IMR-90 (cell line): Measurements from ENCODE around the gene ALKBH3. TPM values are rescaled to one million over a fixed set of nuclear protein-coding genes. Genes with fewer than 3 reads are reported as not detected.
A peak's percentile ranks its signal among the peaks of the same experiment; 100 is the strongest.

Experiments
- ATAC-seq: fragments of 200-7000 bp; cut with Tn5 transposase; 2 replicates; pipeline ENCODE4 v1.9.1; 2020; ENCODE audit warnings: low read depth, mild to moderate bottlenecking, moderate library complexity
- BruUV-seq: library from RNA; stranded (reverse); fragments of 400-500 nt; replicated peaks from 2 replicates; lab custom pipeline; 2021; lab: Mats Ljungman, UMichigan
- CTCF ChIA-PET: fragments of 300-600 bp; formaldehyde crosslinking; extraction: SDS; loops from one replicate; lab custom pipeline; 2021; ENCODE audit warnings: antibody characterized with exemption; lab: Yijun Ruan, JAX
- POLR2A ChIA-PET: fragments of 300-600 bp; sonication (Branson Sonifier 250); formaldehyde crosslinking; loops from one replicate; lab custom pipeline; 2022; ENCODE audit warnings: antibody characterized with exemption; ENCODE audit not compliant: unreplicated experiment; lab: Charles Lee
- DNase-seq: peaks from one replicate; pipeline ENCODE4 v3.0.0; 2013
- H2AFZ ChIP-seq: replicated peaks from 2 replicates; pipeline ENCODE3; 2013; ENCODE audit warnings: low read length, mild to moderate bottlenecking; ENCODE audit not compliant: poor library complexity
- H2AK5ac ChIP-seq: 2 replicates; pipeline ENCODE4 v1.6.1; 2013; ENCODE audit warnings: low read depth, low read length, inconsistent platforms
- H2AK9ac ChIP-seq: replicated peaks from 2 replicates; pipeline ENCODE3; 2013; ENCODE audit warnings: mild to moderate bottlenecking, low read depth, low read length, moderate library complexity; ENCODE audit not compliant: poor library complexity
- H2BK120ac ChIP-seq: 2 replicates; pipeline ENCODE4 v1.6.1; 2013; ENCODE audit warnings: low read depth, low read length, inconsistent platforms
- H2BK15ac ChIP-seq: 3 replicates; pipeline ENCODE4 v1.6.1; 2013; ENCODE audit warnings: low read depth, low read length, inconsistent platforms
- H2BK20ac ChIP-seq: 2 replicates; pipeline ENCODE4 v1.6.1; 2013; ENCODE audit warnings: low read depth, mild to moderate bottlenecking, inconsistent platforms, low read length, moderate library complexity
- H2BK5ac ChIP-seq: 2 replicates; pipeline ENCODE4 v1.6.1; 2013; ENCODE audit warnings: mild to moderate bottlenecking, low read depth, low read length, inconsistent platforms; ENCODE audit not compliant: poor library complexity, severe bottlenecking
- H3K14ac ChIP-seq: replicated peaks from 2 replicates; pipeline ENCODE4 v1.6.1; 2013; ENCODE audit warnings: low read depth, low read length, inconsistent platforms
- H3K18ac ChIP-seq: 2 replicates; pipeline ENCODE4 v1.6.1; 2013; ENCODE audit warnings: low read depth, low read length, control low read depth
- H3K23ac ChIP-seq: 2 replicates; pipeline ENCODE4 v1.6.1; 2013; ENCODE audit warnings: low read depth, low read length, inconsistent platforms
- H3K27ac ChIP-seq: 2 replicates; pipeline ENCODE4 v1.5.1; 2013; ENCODE audit warnings: mild to moderate bottlenecking, control low read depth, low read length; ENCODE audit not compliant: insufficient read depth
- H3K27me3 ChIP-seq: 2 replicates; pipeline ENCODE4 v1.6.1; 2013; ENCODE audit warnings: low read length; ENCODE audit not compliant: control insufficient read depth, insufficient read depth
- H3K36me3 ChIP-seq: 2 replicates; pipeline ENCODE4 v1.6.1; 2013; ENCODE audit warnings: low read length, mixed read lengths; ENCODE audit not compliant: control insufficient read depth, insufficient read depth
- H3K4ac ChIP-seq: 2 replicates; pipeline ENCODE4 v1.6.1; 2013; ENCODE audit warnings: low read depth, low read length, inconsistent platforms
- H3K4me1 ChIP-seq: 2 replicates; pipeline ENCODE4 v1.6.1; 2013; ENCODE audit warnings: low read length, mixed read lengths; ENCODE audit not compliant: control insufficient read depth, insufficient read depth
- H3K4me2 ChIP-seq: 2 replicates; pipeline ENCODE4 v1.6.1; 2013; ENCODE audit warnings: low read depth, mild to moderate bottlenecking, control low read depth, low read length, moderate library complexity
- H3K4me3 ChIP-seq: 2 replicates; pipeline ENCODE4 v1.5.1; 2013; ENCODE audit warnings: low read depth, mild to moderate bottlenecking, control low read depth, low read length, moderate library complexity; ENCODE audit not compliant: insufficient read depth
- H3K56ac ChIP-seq: 2 replicates; pipeline ENCODE4 v1.6.1; 2013; ENCODE audit warnings: low read length, inconsistent platforms; ENCODE audit not compliant: insufficient read depth; ENCODE audit errors: extremely low read depth
- H3K79me1 ChIP-seq, 2 experiments: 2 replicates each; pipeline ENCODE4 v1.6.1; 2013; ENCODE audit warnings: low read length in 2 of 2, inconsistent platforms in 1 of 2, low read depth in 1 of 2
- H3K9ac ChIP-seq: 2 replicates; pipeline ENCODE4 v1.6.1; 2013; ENCODE audit warnings: low read depth, low read length, control low read depth
- H3K9me1 ChIP-seq: 2 replicates; pipeline ENCODE4 v1.6.1; 2013; ENCODE audit warnings: low read length, inconsistent platforms; ENCODE audit not compliant: insufficient read depth
- H3K9me3 ChIP-seq: 2 replicates; pipeline ENCODE4 v1.6.1; 2013; ENCODE audit warnings: low read length; ENCODE audit not compliant: control insufficient read depth, insufficient read depth
- H4K20me1 ChIP-seq: 2 replicates; pipeline ENCODE4 v1.6.1; 2013; ENCODE audit warnings: low read length, inconsistent platforms; ENCODE audit not compliant: insufficient read depth
- H4K5ac ChIP-seq: 2 replicates; pipeline ENCODE4 v1.6.1; 2013; ENCODE audit warnings: mild to moderate bottlenecking, low read depth, low read length, control low read depth
- H4K8ac ChIP-seq, 2 experiments: 2 replicates each; pipeline ENCODE4 v1.6.1; 2013; ENCODE audit warnings: low read depth in 2 of 2, low read length in 2 of 2, control low read depth in 1 of 2, inconsistent platforms in 1 of 2
- H4K91ac ChIP-seq: 2 replicates; pipeline ENCODE4 v1.6.1; 2013; ENCODE audit warnings: low read depth, low read length, inconsistent platforms; ENCODE audit not compliant: insufficient read depth
- CEBPB ChIP-seq: IDR thresholded peaks from 2 replicates; pipeline ENCODE4 v1.6.1; 2012; ENCODE audit warnings: low read depth, low read length, improper control_type of control experiment
- CHD1 ChIP-seq: IDR thresholded peaks from 2 replicates; pipeline ENCODE4 v1.6.1; 2012; ENCODE audit warnings: low read depth, low read length, improper control_type of control experiment
- CTCF ChIP-seq: conservative IDR thresholded peaks from 2 replicates; pipeline ENCODE4 v1.5.1; 2012; ENCODE audit warnings: mild to moderate bottlenecking, low read depth, low read length, improper control_type of control experiment
- ELK1 ChIP-seq: fragments of 150-350 bp; IDR thresholded peaks from 2 replicates; pipeline ENCODE4 v1.6.1; 2016; ENCODE audit warnings: low read depth, mild to moderate bottlenecking, low read length, moderate library complexity, borderline replicate concordance
- FOS ChIP-seq: fragments of 150-350 bp; IDR thresholded peaks from 2 replicates; pipeline ENCODE4 v1.6.1; 2016; ENCODE audit warnings: low read depth, low read length
- MAFK ChIP-seq: IDR thresholded peaks from 2 replicates; pipeline ENCODE4 v1.6.1; 2012; ENCODE audit warnings: low read depth, low read length, improper control_type of control experiment
- MXI1 ChIP-seq: IDR thresholded peaks from 2 replicates; pipeline ENCODE4 v1.6.1; 2012; ENCODE audit warnings: low read depth, mild to moderate bottlenecking, low read length, moderate library complexity, borderline replicate concordance
- RAD21 ChIP-seq: IDR thresholded peaks from 2 replicates; pipeline ENCODE4 v1.6.1; 2012; ENCODE audit warnings: low read length, improper control_type of control experiment
- RCOR1 ChIP-seq: IDR thresholded peaks from 2 replicates; pipeline ENCODE4 v1.6.1; 2012; ENCODE audit warnings: mild to moderate bottlenecking, low read length, improper control_type of control experiment; ENCODE audit not compliant: insufficient replicate concordance
- RFX5 ChIP-seq: IDR thresholded peaks from 2 replicates; pipeline ENCODE4 v1.8.0; 2012; ENCODE audit warnings: low read depth, mild to moderate bottlenecking, low read length, moderate library complexity
- SMC3 ChIP-seq: fragments of 150-350 bp; IDR thresholded peaks from 2 replicates; pipeline ENCODE4 v1.6.1; 2016; ENCODE audit warnings: low read depth, mild to moderate bottlenecking, antibody characterized with exemption, low read length, moderate library complexity
- USF2 ChIP-seq: fragments of 150-350 bp; IDR thresholded peaks from 2 replicates; pipeline ENCODE4 v1.6.1; 2017; ENCODE audit warnings: mild to moderate bottlenecking, antibody characterized with exemption, low read length, low read depth
- WGBS, 2 experiments: methylation state at CpG; one replicate each; pipeline versions ENCODE4 v1.1.5 to v1.1.7; 2013; ENCODE audit warnings: missing lambda C conversion rate in 2 of 2; ENCODE audit not compliant: insufficient read length in 1 of 2; ENCODE audit errors: extremely low coverage in 2 of 2; 5-methylcytosine and 5-hydroxymethylcytosine counted together
- dilution Hi-C: fragments of 300-500 bp; cut with HindIII; formaldehyde crosslinking; loops from one replicate; pipeline ENCODE4 v1.14.3; 2018; ENCODE audit warnings: low sequenced_read_pairs; ENCODE audit not compliant: unreplicated experiment
- in situ Hi-C: fragments of 300-500 bp; cut with MboI; formaldehyde crosslinking; loops from 3 replicates; pipeline ENCODE4 v1.14.3; 2019; ENCODE audit warnings: low sequenced_read_pairs, inconsistent platforms, mixed read lengths
- intact Hi-C: fragments of 100-400 bp; cut with micrococcal nuclease; formaldehyde crosslinking; loops from 2 replicates; pipeline ENCODE4 v1.10.0; 2022
- polyA plus RNA-seq, 3 experiments: library from polyadenylated mRNA; depleted of rRNA; stranded (reverse); fragments of >200 nt; gene quantifications; 2 replicates each; pipeline ENCODE4 v1.2.3, GENCODE V29; 2012; ENCODE audit warnings: low replicate concordance in 1 of 3
- total RNA-seq: library from RNA; depleted of rRNA; stranded (reverse); fragments of >200 nt; gene quantifications from 2 replicates; pipeline ENCODE4 v1.2.3, GENCODE V29; 2012

Gene ALKBH3
- total and polyA plus RNA-seq, 2 of the 4 experiments (the other 2 are of a cell fraction) = 27.7 to 62.9 TPM

GRCh38 chr11:43917851-43918250 is 37.2 kb downstream of the ALKBH3 start:
- H3K4me3 ChIP-seq = no peak overlapping the region
- H4K8ac ChIP-seq = no peak overlapping the region
- BruUV-seq = no TSS peak
- H3K9ac ChIP-seq = no peak overlapping the region
- DNase-seq (peak; percentile 41), ATAC-seq (0 out of 2 replicates have a peak, but pooled peaks have one; percentile 2)
- no peak overlapping the region; the same call in 1 of the 2 replicates for H3K4ac ChIP-seq
- in situ Hi-C loops = no loop called here
- H2AK5ac ChIP-seq = no peak overlapping the region
- H4K20me1 ChIP-seq = peaks cover 13% of the 10 kb centered on the region; the same call in 1 of the 2 replicates
- peak overlapping the region; percentile 20; the same call in 1 of the 2 replicates for H3K18ac ChIP-seq
- H3K9me3 ChIP-seq = no peaks in the 10 kb centered on the region
- H3K79me1 ChIP-seq = peaks cover 4 to 7% of the 10 kb centered on the region in 2 experiments; a peak in 1 of 4 replicates
- no peak overlapping the region for H2AK9ac ChIP-seq
- peaks cover 7% of the 10 kb centered on the region for H3K36me3 ChIP-seq
- H3K14ac ChIP-seq = no peak overlapping the region
- H3K4me2 ChIP-seq = no peak overlapping the region; the same call in 1 of the 2 replicates
- TF ChIP-seq MXI1 = no peak
- no peak for TF ChIP-seq FOS
- no peak for TF ChIP-seq RAD21
- TF ChIP-seq ELK1 = no peak
- TF ChIP-seq USF2 = no peak
- TF ChIP-seq RFX5 = no peak
- no peak for TF ChIP-seq MAFK
- no peak for TF ChIP-seq SMC3
- no peak for TF ChIP-seq CEBPB
- no peak for TF ChIP-seq CTCF
- no peak for TF ChIP-seq RCOR1
- TF ChIP-seq CHD1 = no peak
- dilution Hi-C loops = loop anchor here (25.0 kb wide), 1 partner anchor 119 kb away; the partner anchor contains the start of gene ACCSL
- intact Hi-C loops = no loop called here
- CTCF ChIA-PET = interaction anchor here (1.0 kb wide), 2 partner anchors 13 to 177 kb away, joined by 3 to 4 read pairs; partner anchors contain the start of gene EXT2
- H4K5ac ChIP-seq = no peak overlapping the region
- no peak overlapping the region for H2BK120ac ChIP-seq
- WGBS, 2 experiments = 40% methylated on average over 1 of the region's 1 CpG; no CpG with 5 or more reads in 1 of the 2 experiments
- POLR2A ChIA-PET = interaction anchor here (0.6 kb wide), 2 partner anchors 15 to 1259 kb away, joined by 3 to 4 read pairs; no protein-coding TSS in a partner anchor
- peak overlapping the region; percentile 42; the same call in 1 of the 2 replicates for H3K27ac ChIP-seq
- H3K56ac ChIP-seq = no peak overlapping the region
- no peak overlapping the region for H2BK5ac ChIP-seq
- no peak overlapping the region for H2BK20ac ChIP-seq
- H3K27me3 ChIP-seq = no peaks in the 10 kb centered on the region
- H3K4me1 ChIP-seq = peaks cover 23% of the 10 kb centered on the region
- H4K91ac ChIP-seq = no peak overlapping the region
- H2BK15ac ChIP-seq = no peak overlapping the region
- H2AFZ ChIP-seq = no peak overlapping the region
- peaks cover 17% of the 10 kb centered on the region for H3K9me1 ChIP-seq
- H3K23ac ChIP-seq = no peak overlapping the region
